Esophagus muscularis mucosa (tissue), 3 donors: Measurements from ENCODE around the gene UBE2G2.

Experiments
- CTCF ChIP-seq, 3 experiments: fragments of 200-600 bp in 2 of 3; fragments of 450-650 bp in 1 of 3; sonication (generic) in 2 of 3; IDR thresholded peaks; one replicate each; pipeline ENCODE4 v1.5.1; 2017 to 2019; ENCODE audit warnings: antibody characterized with exemption in 3 of 3, mild to moderate bottlenecking in 2 of 3, moderate library complexity in 1 of 3
- POLR2A ChIP-seq: fragments of 450-650 bp; IDR thresholded peaks from one replicate; pipeline ENCODE4 v1.6.1; 2017; ENCODE audit warnings: antibody characterized with exemption, moderate library complexity, mild to moderate bottlenecking, low read depth
- POLR2AphosphoS5 ChIP-seq, 2 donors: sonication (generic); formaldehyde crosslinking; IDR thresholded peaks; one replicate each; pipeline ENCODE4 v1.6.1; 2017; ENCODE audit warnings: antibody characterized with exemption in 2 of 2

- no peak for TF ChIP-seq CTCF (IDR thresholded peaks at IDR 0.05)
- no peak for TF ChIP-seq POLR2A
- no peak for TF ChIP-seq POLR2AphosphoS5 (IDR thresholded peaks at IDR 0.05)
Observed at GRCh38 chr21:44797775-44798174, 3.8 kb downstream of the UBE2G2 start.
